Tibial nerve (tissue), 4 donors: Measurements from ENCODE around the gene TMEM116.

ENCODE experiments used
- EP300 ChIP-seq, 2 donors: sonication (generic); formaldehyde crosslinking; IDR thresholded peaks; one replicate each; pipeline ENCODE4 v1.6.1; 2017; ENCODE audit warnings: antibody characterized with exemption in 2 of 2, mild to moderate bottlenecking in 1 of 2
- POLR2A ChIP-seq, 2 donors: fragments of 450-650 bp; IDR thresholded peaks; one replicate each; pipeline ENCODE4 v1.6.1; 2017; ENCODE audit warnings: antibody characterized with exemption in 2 of 2, mild to moderate bottlenecking in 2 of 2, moderate library complexity in 2 of 2
- TF ChIP-seq, protein P1 (sequence below), 5 experiments: fragments of 200-600 bp in 3 of 5; fragments of 450-650 bp in 2 of 5; sonication (generic) in 3 of 5; IDR thresholded peaks; one replicate each; pipeline ENCODE4 v1.5.1; 2016 to 2019; ENCODE audit warnings: antibody characterized with exemption in 5 of 5, mild to moderate bottlenecking in 3 of 5, moderate library complexity in 2 of 5

DNA sequence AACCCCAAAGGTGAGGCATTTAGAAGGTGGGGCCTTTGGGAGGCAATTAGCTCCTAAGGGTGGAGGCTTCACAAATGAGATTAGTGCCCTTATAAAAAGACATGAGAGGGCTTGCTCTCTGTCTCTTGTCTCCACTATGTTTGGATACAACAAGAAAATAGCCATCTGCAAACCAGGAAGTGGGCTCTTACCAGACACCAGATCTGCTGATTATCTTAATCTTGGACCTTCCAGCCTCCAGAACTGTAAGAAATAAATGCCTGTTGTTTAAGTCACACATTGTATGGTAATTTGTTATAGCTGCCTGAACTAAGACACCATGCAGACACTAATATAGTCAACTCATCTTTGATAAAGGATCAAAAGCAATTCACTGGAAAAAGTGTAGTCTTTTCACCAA is 34.4 kb downstream of the TMEM116 start:
- TF ChIP-seq, protein P1, sequence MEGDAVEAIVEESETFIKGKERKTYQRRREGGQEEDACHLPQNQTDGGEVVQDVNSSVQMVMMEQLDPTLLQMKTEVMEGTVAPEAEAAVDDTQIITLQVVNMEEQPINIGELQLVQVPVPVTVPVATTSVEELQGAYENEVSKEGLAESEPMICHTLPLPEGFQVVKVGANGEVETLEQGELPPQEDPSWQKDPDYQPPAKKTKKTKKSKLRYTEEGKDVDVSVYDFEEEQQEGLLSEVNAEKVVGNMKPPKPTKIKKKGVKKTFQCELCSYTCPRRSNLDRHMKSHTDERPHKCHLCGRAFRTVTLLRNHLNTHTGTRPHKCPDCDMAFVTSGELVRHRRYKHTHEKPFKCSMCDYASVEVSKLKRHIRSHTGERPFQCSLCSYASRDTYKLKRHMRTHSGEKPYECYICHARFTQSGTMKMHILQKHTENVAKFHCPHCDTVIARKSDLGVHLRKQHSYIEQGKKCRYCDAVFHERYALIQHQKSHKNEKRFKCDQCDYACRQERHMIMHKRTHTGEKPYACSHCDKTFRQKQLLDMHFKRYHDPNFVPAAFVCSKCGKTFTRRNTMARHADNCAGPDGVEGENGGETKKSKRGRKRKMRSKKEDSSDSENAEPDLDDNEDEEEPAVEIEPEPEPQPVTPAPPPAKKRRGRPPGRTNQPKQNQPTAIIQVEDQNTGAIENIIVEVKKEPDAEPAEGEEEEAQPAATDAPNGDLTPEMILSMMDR (IDR thresholded peaks at IDR 0.05) = no peak
- TF ChIP-seq EP300 (IDR thresholded peaks at IDR 0.05) = no peak
- TF ChIP-seq POLR2A (IDR thresholded peaks at IDR 0.05) = no peak
